Measurements from ENCODE around the gene SYNJ1. TPM values are rescaled to one million over a fixed set of nuclear protein-coding genes. Genes with fewer than 3 reads are reported as not detected.
A peak's percentile ranks its signal among the peaks of the same experiment; 100 is the strongest.

The SYNJ1 gene
- total and polyA plus RNA-seq, 8 donors: 15.3 to 26.5 (median 18.1) TPM

DNA sequence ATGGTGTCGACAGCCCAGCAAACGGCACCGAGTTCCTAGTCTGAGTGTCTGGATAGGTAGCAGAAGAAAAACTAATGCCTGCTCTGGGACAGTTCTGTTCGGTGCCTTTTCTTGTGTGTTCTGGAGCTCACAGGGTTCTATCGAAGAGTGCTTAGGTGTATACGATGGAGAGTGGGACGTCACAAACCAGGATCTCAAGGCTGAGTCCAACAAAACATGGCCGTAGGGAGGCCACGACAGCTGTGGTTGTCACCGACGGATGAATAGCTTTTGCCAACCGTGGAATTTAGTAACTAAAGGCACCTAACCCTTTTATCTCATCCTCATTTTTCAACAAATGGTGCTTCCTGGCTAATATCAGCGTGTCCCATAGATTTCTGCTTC lies 635 bp upstream of the SYNJ1 start:
- peaks cover 0 to 16% of the 10 kb centered on the region in 2 donors for H3K36me3 ChIP-seq
- intact Hi-C loops (cut with DNase I): no loop called here
- H3K4me3 ChIP-seq: peak overlapping the region; percentile 87 to 99
- peak in 1 of 4 donors; percentile 22 for DNase-seq
- no peak for ATAC-seq
- no peaks in the 10 kb centered on the region for H3K9me3 ChIP-seq
- H3K4me1 ChIP-seq: peaks cover 0 to 37% of the 10 kb centered on the region in 2 donors
- no peaks in the 10 kb centered on the region for H3K27me3 ChIP-seq
- peak overlapping the region; percentile 90 to 98 for H3K27ac ChIP-seq
- TF ChIP-seq, protein P1, sequence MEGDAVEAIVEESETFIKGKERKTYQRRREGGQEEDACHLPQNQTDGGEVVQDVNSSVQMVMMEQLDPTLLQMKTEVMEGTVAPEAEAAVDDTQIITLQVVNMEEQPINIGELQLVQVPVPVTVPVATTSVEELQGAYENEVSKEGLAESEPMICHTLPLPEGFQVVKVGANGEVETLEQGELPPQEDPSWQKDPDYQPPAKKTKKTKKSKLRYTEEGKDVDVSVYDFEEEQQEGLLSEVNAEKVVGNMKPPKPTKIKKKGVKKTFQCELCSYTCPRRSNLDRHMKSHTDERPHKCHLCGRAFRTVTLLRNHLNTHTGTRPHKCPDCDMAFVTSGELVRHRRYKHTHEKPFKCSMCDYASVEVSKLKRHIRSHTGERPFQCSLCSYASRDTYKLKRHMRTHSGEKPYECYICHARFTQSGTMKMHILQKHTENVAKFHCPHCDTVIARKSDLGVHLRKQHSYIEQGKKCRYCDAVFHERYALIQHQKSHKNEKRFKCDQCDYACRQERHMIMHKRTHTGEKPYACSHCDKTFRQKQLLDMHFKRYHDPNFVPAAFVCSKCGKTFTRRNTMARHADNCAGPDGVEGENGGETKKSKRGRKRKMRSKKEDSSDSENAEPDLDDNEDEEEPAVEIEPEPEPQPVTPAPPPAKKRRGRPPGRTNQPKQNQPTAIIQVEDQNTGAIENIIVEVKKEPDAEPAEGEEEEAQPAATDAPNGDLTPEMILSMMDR (IDR thresholded peaks at IDR 0.05): no peak

DNA sequence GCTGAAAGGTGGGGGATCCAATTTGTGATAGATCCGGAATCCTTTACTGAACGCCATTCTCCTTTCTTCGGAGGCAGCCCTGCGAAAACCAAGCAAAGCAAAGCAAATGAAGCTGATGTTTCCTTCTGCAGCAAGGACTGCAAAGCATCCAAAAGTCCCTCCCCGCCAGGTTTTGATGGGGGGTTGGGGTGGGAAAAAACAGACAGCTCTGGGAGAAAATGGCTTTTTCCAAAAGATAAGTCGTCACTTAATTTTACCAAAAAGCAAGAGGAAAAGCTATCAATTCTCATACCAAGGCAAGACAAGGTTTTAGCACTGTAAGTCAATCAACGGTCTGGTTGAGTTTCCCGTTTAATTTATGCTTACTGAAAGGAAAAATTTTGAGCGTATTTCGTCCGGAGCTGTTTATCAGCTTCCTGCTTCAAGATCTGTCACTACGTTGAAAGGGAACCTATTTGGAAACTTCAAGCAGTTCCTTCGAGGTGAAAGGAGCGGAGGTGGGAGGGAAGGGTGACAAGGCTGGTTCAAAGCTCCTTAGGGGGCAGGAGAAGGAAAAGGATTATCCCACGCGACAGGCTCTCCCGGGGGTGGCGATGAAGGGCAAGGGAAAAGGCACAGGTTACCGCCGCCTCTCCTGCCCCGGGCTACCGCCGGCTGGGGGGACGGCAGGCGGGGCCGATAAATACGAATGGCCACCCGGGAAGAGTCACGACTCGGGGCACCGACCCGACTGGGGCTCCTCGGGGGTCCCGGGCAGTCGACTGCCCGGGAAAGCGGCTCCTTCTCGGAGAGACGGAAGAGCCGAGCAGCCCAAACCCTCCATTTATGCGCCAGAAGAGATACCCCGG lies 750 bp downstream of the SYNJ1 start:
- H3K27ac ChIP-seq: peak overlapping the region; percentile 90 to 98
- H3K36me3 ChIP-seq: peaks cover 0 to 22% of the 10 kb centered on the region in 2 donors
- H3K4me3 ChIP-seq: peak overlapping the region; percentile 87 to 99
- no peaks in the 10 kb centered on the region for H3K27me3 ChIP-seq
- no peaks in the 10 kb centered on the region for H3K9me3 ChIP-seq
- peaks cover 0 to 34% of the 10 kb centered on the region in 2 donors for H3K4me1 ChIP-seq
- intact Hi-C loops (cut with DNase I): no loop called here
- ATAC-seq (peak; percentile 43), DNase-seq (peak in 3 of 4 donors; percentile 24 to 46 (median 43))
- TF ChIP-seq, protein P1 (IDR thresholded peaks at IDR 0.05): no peak

DNA sequence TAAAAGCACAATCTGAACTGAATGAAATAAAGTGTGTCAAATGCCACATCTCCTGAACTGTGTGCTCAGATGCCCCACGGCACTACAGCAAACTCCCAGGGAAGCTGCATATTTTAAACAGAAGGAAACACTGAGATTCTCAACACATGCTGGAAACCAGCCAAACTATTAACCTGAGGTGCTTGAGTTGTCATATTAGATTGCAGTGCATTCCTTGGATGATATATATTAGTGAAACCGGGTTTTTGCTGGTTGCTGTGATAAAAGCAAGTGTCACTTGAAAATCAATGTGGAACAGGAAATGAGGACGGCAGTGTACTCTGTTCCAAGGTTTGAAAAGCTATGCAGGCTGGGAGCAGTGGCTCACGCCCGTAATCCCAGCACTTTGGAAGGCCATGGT lies 8.7 kb downstream of the SYNJ1 start:
- Histone ChIP-seq H3K27me3 (no peaks in the 10 kb centered on the region), H3K9me3 (no peaks in the 10 kb centered on the region), H3K27ac (peak overlapping the region in 1 of 2 donors; percentile 75), H3K4me1 (peaks cover 0 to 21% of the 10 kb centered on the region in 2 donors), H3K36me3 (peaks cover 0 to 34% of the 10 kb centered on the region in 2 donors), H3K4me3 (no peak overlapping the region)
- DNase-seq (no peak), ATAC-seq (peak; percentile 39)
- intact Hi-C loops (cut with DNase I): no loop called here
- TF ChIP-seq, protein P1 (IDR thresholded peaks at IDR 0.05): no peak

DNA sequence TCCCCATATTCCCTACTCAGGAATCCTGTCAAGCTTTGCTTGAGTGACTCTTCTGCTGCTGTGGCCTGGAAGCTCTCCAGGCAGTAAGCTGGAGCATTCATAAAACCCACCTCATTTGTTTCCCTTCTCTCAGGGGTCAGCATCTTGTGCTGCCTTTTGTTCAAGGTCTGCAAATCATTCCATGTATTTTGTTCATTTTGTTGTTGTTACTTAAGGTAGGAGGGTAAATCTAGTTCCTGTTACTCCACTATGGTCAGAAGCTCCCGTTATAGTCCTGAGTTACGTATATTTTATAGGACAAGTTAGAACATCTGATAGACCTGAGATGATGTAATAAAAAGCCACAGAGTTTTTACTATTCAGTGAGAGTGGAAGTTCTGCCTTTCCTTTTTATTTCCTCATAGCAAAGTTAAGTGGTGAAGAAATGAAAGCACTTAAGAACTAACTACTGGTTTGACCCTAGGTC lies 9.9 kb downstream of the SYNJ1 start:
- peak; percentile 92 for ATAC-seq
- intact Hi-C loops (cut with DNase I): no loop called here
- DNase-seq: no peak
- peaks cover 0 to 26% of the 10 kb centered on the region in 2 donors for H3K36me3 ChIP-seq
- no peaks in the 10 kb centered on the region for H3K9me3 ChIP-seq
- no peaks in the 10 kb centered on the region for H3K27me3 ChIP-seq
- no peak overlapping the region for H3K4me3 ChIP-seq
- TF ChIP-seq, protein P1 (IDR thresholded peaks at IDR 0.05): no peak
- H3K27ac ChIP-seq: peak overlapping the region in 1 of 2 donors; percentile 75
- peaks cover 0 to 21% of the 10 kb centered on the region in 2 donors for H3K4me1 ChIP-seq

DNA sequence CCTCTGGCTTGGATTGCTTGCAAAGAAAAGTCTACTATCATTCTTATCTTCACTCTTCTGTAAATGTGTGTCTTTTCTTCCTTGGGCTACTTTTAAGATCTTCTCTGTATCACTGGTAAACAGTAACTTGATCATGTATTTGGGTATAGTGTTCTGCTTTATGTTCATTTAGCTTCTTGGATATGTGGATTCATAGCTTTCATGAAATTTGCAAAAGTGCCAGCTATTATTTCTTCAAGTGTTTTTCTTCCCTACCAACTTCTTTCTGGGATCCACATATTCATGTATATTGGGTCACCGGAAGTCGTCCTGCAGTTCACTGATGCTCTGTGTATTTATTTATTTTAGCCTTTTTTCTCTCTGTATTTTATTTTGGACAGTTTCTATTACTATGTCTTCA lies 11.3 kb downstream of the SYNJ1 start:
- TF ChIP-seq, protein P1 (IDR thresholded peaks at IDR 0.05): no peak
- H3K27ac ChIP-seq: no peak overlapping the region

More for the DNA sequence above, 11.3 kb downstream of the SYNJ1 start:
- ATAC-seq (no peak), DNase-seq (no peak)
- H3K27me3 ChIP-seq: no peaks in the 10 kb centered on the region
- H3K4me3 ChIP-seq: no peak overlapping the region
- H3K9me3 ChIP-seq: no peaks in the 10 kb centered on the region
- H3K4me1 ChIP-seq: peaks cover 0 to 24% of the 10 kb centered on the region in 2 donors
- intact Hi-C loops (cut with DNase I): no loop called here
- H3K36me3 ChIP-seq: peaks cover 0 to 19% of the 10 kb centered on the region in 2 donors

Data from left lung (tissue), 10 donors.